Mesenchymal stem cell (in vitro differentiated cells and primary cell): ENCODE results near the gene TEAD4.

Experiments
- DNase-seq: peaks from one replicate; pipeline ENCODE4 v3.0.0-alpha.2; 2013
- H2AFZ ChIP-seq: one replicate; pipeline ENCODE4 v1.6.1; 2013; ENCODE audit warnings: low read depth, mild to moderate bottlenecking, control low read depth, inconsistent platforms, low read length, moderate library complexity
- H2AK5ac ChIP-seq: 2 replicates; pipeline ENCODE4 v1.6.1; 2013; ENCODE audit warnings: low read length, moderate library complexity, mild to moderate bottlenecking, inconsistent platforms; ENCODE audit not compliant: severe bottlenecking
- H2BK120ac ChIP-seq: one replicate; pipeline ENCODE4 v1.6.1; 2013; ENCODE audit warnings: low read depth, mild to moderate bottlenecking, inconsistent platforms, low read length, moderate library complexity
- H2BK12ac ChIP-seq, 2 experiments: one replicate each; pipeline ENCODE4 v1.6.1; 2013; ENCODE audit warnings: inconsistent platforms in 2 of 2, low read length in 2 of 2, mild to moderate bottlenecking in 2 of 2, moderate library complexity in 2 of 2, control low read depth in 1 of 2
- H2BK15ac ChIP-seq: one replicate; pipeline ENCODE4 v1.6.1; 2013; ENCODE audit warnings: mild to moderate bottlenecking, low read depth, inconsistent platforms; ENCODE audit not compliant: poor library complexity, severe bottlenecking
- H2BK5ac ChIP-seq: 2 replicates; pipeline ENCODE4 v1.6.1; 2013; ENCODE audit warnings: low read depth, mild to moderate bottlenecking, low read length, control low read depth, inconsistent platforms; ENCODE audit not compliant: poor library complexity, severe bottlenecking
- H3K14ac ChIP-seq, 2 experiments: one replicate each; pipeline ENCODE4 v1.6.1; 2013; ENCODE audit warnings: inconsistent platforms in 2 of 2, low read length in 2 of 2, control low read depth in 1 of 2, mild to moderate bottlenecking in 1 of 2, moderate library complexity in 1 of 2
- H3K18ac ChIP-seq, 2 experiments: one replicate each; pipeline ENCODE4 v1.6.1; 2013; ENCODE audit warnings: inconsistent platforms in 2 of 2, low read length in 2 of 2, control low read depth in 1 of 2, low read depth in 1 of 2, mild to moderate bottlenecking in 1 of 2
- H3K23ac ChIP-seq, 2 experiments: one replicate each; pipeline ENCODE4 v1.6.1; 2013; ENCODE audit warnings: inconsistent platforms in 2 of 2, low read length in 2 of 2, mild to moderate bottlenecking in 2 of 2, moderate library complexity in 2 of 2, control low read depth in 1 of 2
- H3K27ac ChIP-seq: 2 replicates; pipeline ENCODE4 v1.5.1; 2013; ENCODE audit warnings: mild to moderate bottlenecking, moderate library complexity, low read length, control low read depth, inconsistent platforms; ENCODE audit not compliant: poor library complexity, severe bottlenecking
- H3K27me3 ChIP-seq, 2 experiments: 2 replicates each; pipeline versions ENCODE4 v1.6.1 to v1.7.0; 2013; ENCODE audit warnings: low read length in 2 of 2, mild to moderate bottlenecking in 2 of 2, moderate library complexity in 2 of 2, control low read depth in 1 of 2, inconsistent platforms in 1 of 2; ENCODE audit not compliant: control insufficient read depth in 1 of 2, insufficient read depth in 1 of 2
- H3K36me3 ChIP-seq, 2 experiments: 2 replicates each; pipeline versions ENCODE4 v1.6.1 to v1.7.0; 2013; ENCODE audit warnings: low read length in 2 of 2, control low read depth in 1 of 2, inconsistent platforms in 1 of 2, low read depth in 1 of 2, mild to moderate bottlenecking in 1 of 2; ENCODE audit not compliant: insufficient read depth in 2 of 2, control insufficient read depth in 1 of 2
- H3K4ac ChIP-seq, 2 experiments: one replicate each; pipeline ENCODE4 v1.6.1; 2013; ENCODE audit warnings: inconsistent platforms in 2 of 2, low read length in 2 of 2, mild to moderate bottlenecking in 2 of 2, moderate library complexity in 2 of 2, control low read depth in 1 of 2, low read depth in 1 of 2
- H3K4me1 ChIP-seq: 2 replicates; pipeline ENCODE4 v1.6.1; 2013; ENCODE audit warnings: low read depth, low read length, control low read depth; ENCODE audit not compliant: control insufficient read depth, insufficient read depth
- H3K4me2 ChIP-seq: 2 replicates; pipeline ENCODE4 v1.6.1; 2013; ENCODE audit warnings: low read length, mild to moderate bottlenecking, inconsistent platforms; ENCODE audit not compliant: poor library complexity, severe bottlenecking
- H3K4me3 ChIP-seq, 2 experiments: 2 replicates each; pipeline versions ENCODE4 v1.5.1 to v1.7.0; 2013; ENCODE audit warnings: low read length in 2 of 2, mild to moderate bottlenecking in 2 of 2, control low read depth in 1 of 2, low read depth in 1 of 2; ENCODE audit not compliant: insufficient read depth in 1 of 2
- H3K79me1 ChIP-seq: replicated peaks from 2 replicates; pipeline ENCODE4 v1.6.1; 2013; ENCODE audit warnings: mild to moderate bottlenecking, control low read depth, low read length, inconsistent platforms; ENCODE audit not compliant: poor library complexity, severe bottlenecking
- H3K9ac ChIP-seq: 2 replicates; pipeline ENCODE4 v1.7.0; 2013; ENCODE audit warnings: mild to moderate bottlenecking, low read length, moderate library complexity
- H3K9me3 ChIP-seq: 2 replicates; pipeline ENCODE4 v1.7.0; 2013; ENCODE audit warnings: mild to moderate bottlenecking, low read length; ENCODE audit not compliant: control insufficient read depth
- H4K8ac ChIP-seq: one replicate; pipeline ENCODE4 v1.6.1; 2013; ENCODE audit warnings: inconsistent platforms, mild to moderate bottlenecking, low read length, moderate library complexity
- H4K91ac ChIP-seq: one replicate; pipeline ENCODE4 v1.6.1; 2013; ENCODE audit warnings: mild to moderate bottlenecking, low read length, inconsistent platforms
- WGBS: methylation state at CpG from one replicate; pipeline ENCODE4 v1.1.7; 2013; ENCODE audit warnings: mixed read lengths; 5-methylcytosine and 5-hydroxymethylcytosine counted together

The TEAD4 gene

GRCh38 chr12:3035815-3036702 lies 76.9 kb downstream of the TEAD4 start:
- Histone ChIP-seq H2BK5ac (no peak overlapping the region), H3K36me3 (peaks cover 30 to 63% of the 10 kb centered on the region in 2 experiments), H2BK12ac (no peak overlapping the region), H2BK15ac (no peak overlapping the region), H2AFZ (no peak overlapping the region), H2BK120ac (no peak overlapping the region), H3K9ac (no peak overlapping the region), H3K27ac (no peak overlapping the region), H3K23ac (no peak overlapping the region), H3K14ac (no peak overlapping the region), H4K91ac (no peak overlapping the region), H3K18ac (no peak overlapping the region), H3K79me1 (peaks cover 13% of the 10 kb centered on the region), H2AK5ac (no peak overlapping the region), H4K8ac (no peak overlapping the region), H3K4me2 (no peak overlapping the region), H3K9me3 (no peaks in the 10 kb centered on the region), H3K27me3 (no peaks in the 10 kb centered on the region), H3K4me1 (peaks cover 15% of the 10 kb centered on the region), H3K4me3 (no peak overlapping the region), H3K4ac (no peak overlapping the region)
- no peak for DNase-seq
- 93% methylated on average over 15 of the region's 16 CpGs for WGBS

- Histone ChIP-seq H3K4me1 (peaks cover 14% of the 10 kb centered on the region), H3K23ac (no peak overlapping the region), H2BK120ac (no peak overlapping the region), H3K27me3 (no peaks in the 10 kb centered on the region), H2BK15ac (no peak overlapping the region), H3K27ac (no peak overlapping the region), H4K91ac (no peak overlapping the region), H3K9me3 (no peaks in the 10 kb centered on the region), H3K14ac (no peak overlapping the region), H2BK5ac (no peak overlapping the region), H3K4ac (no peak overlapping the region), H3K18ac (no peak overlapping the region), H3K36me3 (peaks cover 28 to 55% of the 10 kb centered on the region in 2 experiments), H4K8ac (no peak overlapping the region), H3K9ac (no peak overlapping the region), H2AK5ac (no peak overlapping the region), H3K4me3 (no peak overlapping the region), H3K79me1 (peaks cover 10% of the 10 kb centered on the region), H2BK12ac (no peak overlapping the region), H2AFZ (no peak overlapping the region), H3K4me2 (no peak overlapping the region)
- DNase-seq: no peak
- WGBS: 80% methylated on average over 11 of the region's 12 CpGs
Measured at GRCh38 chr12:3036901-3037600, 77.9 kb downstream of the TEAD4 start.

- Histone ChIP-seq H3K23ac (no peak overlapping the region), H2AK5ac (no peak overlapping the region), H2BK12ac (no peak overlapping the region), H3K4ac (no peak overlapping the region), H2BK15ac (no peak overlapping the region), H3K27me3 (no peaks in the 10 kb centered on the region), H2AFZ (no peak overlapping the region), H4K8ac (no peak overlapping the region), H3K4me3 (no peak overlapping the region), H3K18ac (no peak overlapping the region), H3K14ac (no peak overlapping the region), H3K4me2 (no peak overlapping the region), H2BK5ac (no peak overlapping the region), H3K79me1 (peaks cover 7% of the 10 kb centered on the region), H3K27ac (no peak overlapping the region), H2BK120ac (no peak overlapping the region), H3K9me3 (no peaks in the 10 kb centered on the region), H4K91ac (no peak overlapping the region), H3K9ac (no peak overlapping the region), H3K36me3 (peaks cover 28 to 53% of the 10 kb centered on the region in 2 experiments), H3K4me1 (peaks cover 9% of the 10 kb centered on the region)
- 94% methylated on average over 7 of the region's 7 CpGs for WGBS
- DNase-seq: no peak
Measured at GRCh38 chr12:3038166-3038565, 79.0 kb downstream of the TEAD4 start.

GRCh38 chr12:3038926-3039510 lies 79.8 kb downstream of the TEAD4 start:
- Histone ChIP-seq H2BK5ac (no peak overlapping the region), H2BK120ac (no peak overlapping the region), H2AK5ac (no peak overlapping the region), H3K4me1 (peaks cover 8% of the 10 kb centered on the region), H3K4ac (no peak overlapping the region), H3K36me3 (peaks cover 28 to 52% of the 10 kb centered on the region in 2 experiments), H3K79me1 (peaks cover 4% of the 10 kb centered on the region), H3K14ac (no peak overlapping the region), H3K9me3 (no peaks in the 10 kb centered on the region), H3K23ac (no peak overlapping the region), H4K8ac (no peak overlapping the region), H2BK12ac (no peak overlapping the region), H3K27ac (no peak overlapping the region), H3K18ac (no peak overlapping the region), H2BK15ac (no peak overlapping the region), H3K4me3 (no peak overlapping the region), H3K27me3 (no peaks in the 10 kb centered on the region), H3K9ac (no peak overlapping the region), H4K91ac (no peak overlapping the region), H3K4me2 (no peak overlapping the region), H2AFZ (no peak overlapping the region)
- no peak for DNase-seq
- 95% methylated on average over 11 of the region's 11 CpGs for WGBS
